ENCODE measurements around the gene MACIR. TPM values are rescaled to one million over a fixed set of nuclear protein-coding genes. Genes with fewer than 3 reads are reported as not detected.

MACIR gene
- total RNA-seq, 2 donors from 2014 or later, result 6.2 to 6.3 TPM

- intact Hi-C loops (cut with DNase I), result no loop called here
- ATAC-seq (no peak), DNase-seq (no peak)
- Histone ChIP-seq H3K9me3 (no peaks in the 10 kb centered on the region), H3K4me3 (no peak overlapping the region), H3K27me3 (no peaks in the 10 kb centered on the region), H3K4me1 (no peaks in the 10 kb centered on the region), H3K36me3 (replicated peaks in 1 of 2; ENCODE audit: insufficient read depth in 1 of 2, low read depth in 2 of 2) (no peaks in the 10 kb centered on the region), H3K27ac (no peak overlapping the region)
- no peak for TF ChIP-seq POLR2A (IDR thresholded peaks at IDR 0.05)
- TF ChIP-seq CTCF (IDR thresholded peaks at IDR 0.05), result no peak
- 50 to 56% methylated on average over 1 of the region's 1 CpG for WGBS, 2 donors
Measured at GRCh38 chr5:103290846-103291245, 32.3 kb downstream of the MACIR start.

GRCh38 chr5:103291606-103292005, 33.0 kb downstream of the MACIR start:
- intact Hi-C loops (cut with DNase I), result no loop called here
- WGBS, 2 donors, result 93 to 96% methylated on average over 4 of the region's 4 CpGs

GRCh38 chr5:103293099-103293498, 34.5 kb downstream of the MACIR start:
- intact Hi-C loops (cut with DNase I), result no loop called here
- no peaks in the 10 kb centered on the region for H3K27me3 ChIP-seq
- H3K27ac ChIP-seq, result no peak overlapping the region
- DNase-seq, result no peak
- no peak overlapping the region for H3K4me3 ChIP-seq
- H3K4me1 ChIP-seq, result no peaks in the 10 kb centered on the region
- H3K9me3 ChIP-seq, result no peaks in the 10 kb centered on the region
- no peak for TF ChIP-seq CTCF (IDR thresholded peaks at IDR 0.05)
- no peak for TF ChIP-seq POLR2A (IDR thresholded peaks at IDR 0.05)
- no peak for ATAC-seq
- 95% methylated on average over 1 of the region's 1 CpG for WGBS, 2 donors
- no peaks in the 10 kb centered on the region for H3K36me3 ChIP-seq (replicated peaks in 1 of 2; ENCODE audit: insufficient read depth in 1 of 2, low read depth in 2 of 2)

More at GRCh38 chr5:103291606-103292005, 33.0 kb downstream of the MACIR start:
- no peak overlapping the region for H3K4me3 ChIP-seq
- TF ChIP-seq CTCF (IDR thresholded peaks at IDR 0.05) (no peak), POLR2A (IDR thresholded peaks at IDR 0.05) (no peak)
- H3K4me1 ChIP-seq, result no peaks in the 10 kb centered on the region
- DNase-seq (no peak), ATAC-seq (no peak)
- no peaks in the 10 kb centered on the region for H3K9me3 ChIP-seq
- H3K27me3 ChIP-seq, result no peaks in the 10 kb centered on the region
- H3K36me3 ChIP-seq (replicated peaks in 1 of 2; ENCODE audit: insufficient read depth in 1 of 2, low read depth in 2 of 2), result no peaks in the 10 kb centered on the region
- H3K27ac ChIP-seq, result no peak overlapping the region

- TF ChIP-seq POLR2A (IDR thresholded peaks at IDR 0.05) (no peak), CTCF (IDR thresholded peaks at IDR 0.05) (no peak)
Measured at GRCh38 chr5:103293719-103294118, 35.2 kb downstream of the MACIR start.

GRCh38 chr5:103294906-103295305, 36.3 kb downstream of the MACIR start:
- DNase-seq, result no peak
- ATAC-seq, result no peak
- Histone ChIP-seq H3K27me3 (no peaks in the 10 kb centered on the region), H3K4me3 (no peak overlapping the region), H3K9me3 (no peaks in the 10 kb centered on the region), H3K36me3 (replicated peaks in 1 of 2; ENCODE audit: insufficient read depth in 1 of 2, low read depth in 2 of 2) (no peaks in the 10 kb centered on the region), H3K27ac (no peak overlapping the region), H3K4me1 (no peaks in the 10 kb centered on the region)
- intact Hi-C loops (cut with DNase I), result no loop called here
- TF ChIP-seq POLR2A (IDR thresholded peaks at IDR 0.05), result no peak
- TF ChIP-seq CTCF (IDR thresholded peaks at IDR 0.05), result no peak
- WGBS, 2 donors, result 76 to 78% methylated on average over 5 of the region's 5 CpGs

More at GRCh38 chr5:103293719-103294118, 35.2 kb downstream of the MACIR start:
- ATAC-seq (no peak), DNase-seq (no peak)
- Histone ChIP-seq H3K9me3 (no peaks in the 10 kb centered on the region), H3K4me3 (no peak overlapping the region), H3K27me3 (no peaks in the 10 kb centered on the region), H3K27ac (no peak overlapping the region), H3K4me1 (no peaks in the 10 kb centered on the region), H3K36me3 (replicated peaks in 1 of 2; ENCODE audit: insufficient read depth in 1 of 2, low read depth in 2 of 2) (no peaks in the 10 kb centered on the region)
- intact Hi-C loops (cut with DNase I), result no loop called here
- WGBS, 2 donors, result 20 to 21% methylated on average over 3 of the region's 3 CpGs
